ENCODE results near the gene EPHA3. TPM values are rescaled to one million over a fixed set of nuclear protein-coding genes. Genes with fewer than 3 reads are reported as not detected.

EPHA3 gene
- total RNA-seq, 1 donor from 2014 or later: 3.3 TPM

GRCh38 chr3:89490129-89490528 lies 382.7 kb downstream of the EPHA3 start:
- intact Hi-C loops (cut with DNase I): no loop called here

DNA sequence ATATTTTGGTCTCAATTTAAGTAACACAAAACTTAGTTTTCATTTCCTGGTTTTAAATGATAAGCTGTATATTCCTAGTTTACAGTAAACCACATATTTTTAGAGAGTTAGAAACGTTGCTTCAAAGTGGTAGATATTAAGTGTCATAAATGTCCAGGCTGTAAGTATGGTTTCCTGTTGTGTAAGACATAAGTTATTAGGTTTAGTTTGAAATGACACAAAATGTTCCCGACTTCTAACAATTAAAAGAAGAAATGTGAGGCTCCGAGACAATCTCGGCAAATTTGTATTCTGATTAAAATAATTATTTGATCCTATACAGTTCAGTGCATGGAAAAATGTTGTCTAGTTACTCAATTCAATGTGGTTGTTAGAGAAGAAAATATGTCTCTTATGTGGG lies 387.3 kb downstream of the EPHA3 start:
- Histone ChIP-seq H3K27me3 (no peaks in the 10 kb centered on the region), H3K27ac (no peak overlapping the region), H3K4me1 (no peaks in the 10 kb centered on the region), H3K36me3 (no peaks in the 10 kb centered on the region), H3K4me3 (no peak overlapping the region), H3K9me3 (no peaks in the 10 kb centered on the region)
- DNase-seq (ENCODE audit: low spot score in 2 of 2): no peak
- TF ChIP-seq CTCF (IDR thresholded peaks at IDR 0.05): no peak
- intact Hi-C loops (cut with DNase I): no loop called here

More at GRCh38 chr3:89490129-89490528, 382.7 kb downstream of the EPHA3 start:
- DNase-seq (ENCODE audit: low spot score in 2 of 2): no peak
- Histone ChIP-seq H3K9me3 (peaks cover 0 to 7% of the 10 kb centered on the region in 2 donors), H3K4me1 (no peaks in the 10 kb centered on the region), H3K27ac (no peak overlapping the region), H3K27me3 (no peaks in the 10 kb centered on the region), H3K4me3 (no peak overlapping the region), H3K36me3 (no peaks in the 10 kb centered on the region)
- no peak for TF ChIP-seq CTCF (IDR thresholded peaks at IDR 0.05)

GRCh38 chr3:89503891-89504391 lies 396.5 kb downstream of the EPHA3 start:
- Histone ChIP-seq H3K36me3 (no peaks in the 10 kb centered on the region), H3K27me3 (no peaks in the 10 kb centered on the region), H3K4me1 (peaks cover 3 to 21% of the 10 kb centered on the region in 2 donors), H3K27ac (no peak overlapping the region), H3K9me3 (no peaks in the 10 kb centered on the region), H3K4me3 (no peak overlapping the region)
- intact Hi-C loops (cut with DNase I): no loop called here
- no peak for TF ChIP-seq CTCF (IDR thresholded peaks at IDR 0.05)
- no peak for DNase-seq (ENCODE audit: low spot score in 2 of 2)

DNA sequence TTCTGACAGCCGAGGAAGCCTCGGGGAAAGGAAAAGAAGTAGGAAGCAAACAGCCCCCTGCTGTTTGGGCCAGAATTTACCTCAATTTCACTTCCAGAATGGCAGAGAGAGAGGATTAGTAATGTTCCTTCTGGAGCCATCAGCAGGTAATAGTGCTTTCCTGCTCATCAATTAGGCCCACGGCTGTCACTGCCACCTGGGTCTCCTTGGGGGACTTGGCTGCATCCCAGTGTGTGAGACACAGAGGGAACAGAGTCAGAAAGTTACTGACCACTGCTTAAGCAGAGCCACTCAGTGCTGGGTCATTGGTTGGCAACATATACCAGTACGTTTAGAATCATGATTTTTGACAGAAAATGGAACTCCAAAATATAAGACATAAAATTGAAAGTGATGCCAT lies 397.0 kb downstream of the EPHA3 start:
- H3K27me3 ChIP-seq: no peaks in the 10 kb centered on the region
- no peak overlapping the region for H3K4me3 ChIP-seq
- no peaks in the 10 kb centered on the region for H3K9me3 ChIP-seq
- peaks cover 3 to 21% of the 10 kb centered on the region in 2 donors for H3K4me1 ChIP-seq
- no peak for DNase-seq (ENCODE audit: low spot score in 2 of 2)
- H3K27ac ChIP-seq: peak overlapping the region; percentile 61 to 72
- H3K36me3 ChIP-seq: no peaks in the 10 kb centered on the region
- no peak for TF ChIP-seq CTCF (IDR thresholded peaks at IDR 0.05)
- intact Hi-C loops (cut with DNase I): no loop called here

DNA sequence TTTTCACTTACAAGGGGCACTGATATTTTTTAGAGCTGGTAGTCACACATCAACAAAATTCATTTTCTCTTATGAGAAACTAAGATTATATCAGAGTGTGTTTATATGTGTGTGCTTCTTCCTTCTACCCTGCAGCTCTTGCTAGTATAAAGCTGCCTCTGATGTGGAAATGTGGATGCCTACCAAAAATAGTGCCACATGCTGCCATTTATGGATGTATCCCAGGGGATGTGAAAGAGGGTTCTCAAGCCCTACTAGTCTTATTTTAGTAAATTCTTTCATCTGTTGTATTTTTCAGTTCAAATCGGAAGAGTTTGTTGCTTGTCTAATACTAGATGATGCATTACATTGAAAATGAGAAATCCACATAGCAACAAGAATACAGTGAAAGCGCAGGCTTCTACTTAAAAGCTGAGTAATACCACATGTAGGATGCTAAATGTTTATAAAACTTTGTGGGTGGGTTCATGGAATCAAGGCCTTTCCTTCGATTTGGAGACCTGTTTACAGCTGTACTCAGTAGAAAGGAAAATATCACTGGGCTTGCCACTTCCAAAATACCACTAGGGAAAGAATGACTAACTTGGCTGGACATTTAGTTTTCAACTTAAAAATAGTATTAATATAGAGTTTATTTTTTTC lies 399.2 kb downstream of the EPHA3 start:
- H3K27me3 ChIP-seq: no peaks in the 10 kb centered on the region
- intact Hi-C loops (cut with DNase I): no loop called here
- peak in 1 of 2 donors; percentile 65 for DNase-seq (ENCODE audit: low spot score in 2 of 2)
- H3K27ac ChIP-seq: peak overlapping the region; percentile 61 to 72
- no peaks in the 10 kb centered on the region for H3K9me3 ChIP-seq
- H3K36me3 ChIP-seq: no peaks in the 10 kb centered on the region
- no peak overlapping the region for H3K4me3 ChIP-seq
- no peak for TF ChIP-seq CTCF (IDR thresholded peaks at IDR 0.05)
- H3K4me1 ChIP-seq: peaks cover 3 to 21% of the 10 kb centered on the region in 2 donors

All from ascending aorta (tissue), 2 donors.